GM19463 (cell line): ENCODE results near the gene CHN2.

Source experiments
- ATAC-seq: cut with Tn5 transposase; IDR thresholded peaks from one replicate; pipeline ENCODE4 v1.9.1; 2021; ENCODE audit warnings: mild to moderate bottlenecking, moderate library complexity; ENCODE audit not compliant: unreplicated experiment

Gene CHN2

GRCh38 chr7:29420011-29420410 is 225.4 kb downstream of the CHN2 start:
- ATAC-seq: no peak

GRCh38 chr7:29421010-29421956 is 226.7 kb downstream of the CHN2 start:
- no peak for ATAC-seq

- ATAC-seq: no peak
Measured at GRCh38 chr7:29422829-29423228, 228.3 kb downstream of the CHN2 start.

GRCh38 chr7:29424295-29424983 is 229.9 kb downstream of the CHN2 start:
- no peak for ATAC-seq

- no peak for ATAC-seq
Measured at GRCh38 chr7:29424984-29425309, 230.4 kb downstream of the CHN2 start.

- ATAC-seq: no peak
Measured at GRCh38 chr7:29426587-29426986, 232.0 kb downstream of the CHN2 start.

- ATAC-seq: no peak
Measured at GRCh38 chr7:29429401-29429800, 234.8 kb downstream of the CHN2 start.

GRCh38 chr7:29430279-29430949 is 235.8 kb downstream of the CHN2 start:
- ATAC-seq: no peak

GRCh38 chr7:29431686-29432085 is 237.1 kb downstream of the CHN2 start:
- ATAC-seq: no peak

- ATAC-seq: no peak
Measured at GRCh38 chr7:29432721-29433120, 238.1 kb downstream of the CHN2 start.

GRCh38 chr7:29434380-29434768 is 239.8 kb downstream of the CHN2 start:
- ATAC-seq: no peak

- ATAC-seq: no peak
Measured at GRCh38 chr7:29435167-29435566, 240.6 kb downstream of the CHN2 start.

GRCh38 chr7:29435902-29436301 is 241.3 kb downstream of the CHN2 start:
- ATAC-seq: no peak

- ATAC-seq: no peak
Measured at GRCh38 chr7:29442146-29442545, 247.6 kb downstream of the CHN2 start.

- no peak for ATAC-seq
Measured at GRCh38 chr7:29443552-29443951, 249.0 kb downstream of the CHN2 start.

- no peak for ATAC-seq
Measured at GRCh38 chr7:29444267-29444666, 249.7 kb downstream of the CHN2 start.

GRCh38 chr7:29445736-29446135 is 251.2 kb downstream of the CHN2 start:
- no peak for ATAC-seq

GRCh38 chr7:29447828-29448227 is 253.3 kb downstream of the CHN2 start:
- no peak for ATAC-seq

- no peak for ATAC-seq
Measured at GRCh38 chr7:29449569-29450260, 255.1 kb downstream of the CHN2 start.

GRCh38 chr7:29453021-29453420 is 258.4 kb downstream of the CHN2 start:
- no peak for ATAC-seq

- ATAC-seq: no peak
Measured at GRCh38 chr7:29454464-29454863, 259.9 kb downstream of the CHN2 start.
